GM21528 (cell line): Measurements from ENCODE around the gene MTX1.

ENCODE experiments used
- ATAC-seq: cut with Tn5 transposase; IDR thresholded peaks from one replicate; pipeline ENCODE4 v1.9.1; 2021; ENCODE audit warnings: mild to moderate bottlenecking, moderate library complexity; ENCODE audit not compliant: unreplicated experiment, low FRiP score

MTX1 gene

DNA sequence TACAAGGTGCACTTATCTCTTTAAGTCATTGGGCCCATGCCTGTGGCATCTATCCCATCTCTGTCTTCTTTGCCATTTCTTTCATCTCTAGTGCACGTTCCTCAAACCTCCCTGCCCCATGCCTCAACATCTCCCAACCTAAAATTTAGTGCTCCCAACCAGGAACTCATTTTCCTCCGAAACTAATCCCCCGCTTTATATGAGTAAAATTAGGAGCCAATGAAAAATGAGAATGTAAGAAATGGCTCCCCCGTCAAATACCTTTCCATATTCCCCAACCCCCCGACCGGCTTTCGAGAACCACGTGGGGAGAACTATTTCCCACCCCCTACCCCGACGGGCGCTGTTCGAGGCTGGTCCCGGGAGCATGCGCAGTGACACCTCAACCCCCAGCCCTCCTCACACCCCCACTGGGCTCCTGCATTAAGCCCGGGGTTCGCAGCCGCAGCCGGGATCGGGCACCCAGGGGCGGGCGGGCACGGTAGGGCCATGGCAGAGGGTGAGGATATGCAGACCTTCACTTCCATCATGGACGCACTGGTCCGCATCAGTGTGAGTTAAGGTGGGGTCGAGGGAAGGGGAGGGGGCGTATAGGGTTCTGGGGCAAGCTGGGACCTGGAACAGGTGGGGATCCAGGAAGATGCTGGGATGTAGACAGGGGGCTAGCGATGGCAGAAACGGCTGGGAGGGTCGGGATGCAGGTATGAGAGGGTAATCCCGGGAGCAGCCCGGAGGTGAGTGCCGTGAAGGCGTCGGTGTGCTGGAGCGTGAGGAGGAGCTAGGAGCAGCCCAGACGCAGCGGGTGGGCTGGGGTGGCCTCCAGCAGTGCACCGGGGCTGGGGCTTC is 34.8 kb upstream of the MTX1 start, which contains the start of gene TRIM46:
Gene TRIM46 (plus strand): TSS at position 372 of the 846 bp plus-strand sequence. CDS start 118 bp downstream, at position 490.
- ATAC-seq, result peak; percentile 15

- no peak for ATAC-seq
Observed at GRCh38 chr1:155174324-155175280, 33.9 kb upstream of the MTX1 start.

- no peak for ATAC-seq
Observed at GRCh38 chr1:155175281-155175926, 33.1 kb upstream of the MTX1 start.

- ATAC-seq, result no peak
Observed at GRCh38 chr1:155175927-155176371, 32.5 kb upstream of the MTX1 start.

- no peak for ATAC-seq
Observed at GRCh38 chr1:155176544-155177071, 31.9 kb upstream of the MTX1 start.

DNA sequence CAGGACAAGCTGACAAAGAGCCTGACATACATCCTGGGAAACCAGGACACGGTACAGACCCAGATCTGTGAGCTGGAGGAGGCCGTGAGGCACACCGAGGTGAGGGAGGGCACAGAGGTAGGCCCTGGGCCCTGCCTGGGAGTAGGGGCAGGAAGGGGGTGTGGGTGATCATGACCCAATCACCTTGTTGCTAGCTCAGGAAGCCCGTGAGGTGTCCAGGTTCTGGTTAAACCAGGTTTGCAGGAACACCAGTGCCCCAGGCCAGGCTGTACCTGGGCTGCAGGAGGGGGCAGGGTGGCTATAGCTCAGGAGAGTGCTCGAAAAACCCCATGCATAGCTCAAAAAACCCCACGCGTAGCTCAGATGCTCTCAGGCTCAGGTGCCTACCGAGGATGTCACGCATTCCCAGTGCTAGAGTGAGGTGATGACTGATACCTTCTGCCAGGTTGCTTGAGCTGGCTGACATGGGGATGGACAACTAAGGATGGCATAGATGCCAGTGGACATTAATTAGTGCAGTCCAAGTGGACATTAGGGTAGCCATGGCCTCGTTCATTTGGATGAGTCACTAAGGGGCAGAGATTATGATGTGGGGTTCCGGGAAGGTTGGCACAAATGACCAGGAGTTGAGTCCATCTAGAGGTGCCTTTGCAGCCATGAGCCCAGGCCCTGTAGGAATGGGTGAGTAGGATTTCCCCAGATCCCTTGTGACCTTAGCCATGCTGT is 31.1 kb upstream of the MTX1 start:
- no peak for ATAC-seq

- ATAC-seq, result no peak
Observed at GRCh38 chr1:155177918-155178281, 30.6 kb upstream of the MTX1 start.

DNA sequence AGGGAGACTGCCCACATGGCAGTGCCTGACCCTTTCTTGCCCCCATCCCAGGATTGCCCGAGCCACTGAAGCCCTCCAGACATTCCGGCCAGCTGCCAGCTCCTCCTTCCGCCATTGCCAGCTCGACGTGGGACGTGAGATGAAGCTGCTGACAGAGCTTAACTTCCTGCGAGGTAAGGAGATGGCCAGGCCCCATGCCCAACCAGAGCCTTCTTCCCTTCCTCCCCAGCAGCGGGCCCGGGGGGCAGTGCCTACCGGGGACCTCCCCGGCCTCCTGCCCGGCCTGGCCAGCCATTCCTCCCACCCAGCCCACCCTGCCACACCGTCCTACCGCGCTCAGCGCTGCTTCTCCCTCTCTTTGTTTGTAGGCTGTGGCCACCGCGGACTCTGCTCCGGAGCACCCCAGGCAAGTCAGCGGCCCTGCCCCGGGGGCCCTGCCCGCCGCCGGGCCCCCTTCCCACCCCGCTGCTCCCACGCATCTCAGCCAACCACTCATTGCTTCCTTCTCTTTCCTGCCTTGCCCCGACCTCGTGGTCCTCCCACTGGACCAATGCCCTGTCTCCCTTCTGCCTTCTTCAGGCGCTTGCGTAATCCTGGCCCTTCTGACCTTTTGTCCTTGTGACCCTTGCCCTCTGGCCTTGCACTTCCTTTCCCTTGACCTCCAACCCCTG is 29.9 kb upstream of the MTX1 start:
- ATAC-seq, result no peak

DNA sequence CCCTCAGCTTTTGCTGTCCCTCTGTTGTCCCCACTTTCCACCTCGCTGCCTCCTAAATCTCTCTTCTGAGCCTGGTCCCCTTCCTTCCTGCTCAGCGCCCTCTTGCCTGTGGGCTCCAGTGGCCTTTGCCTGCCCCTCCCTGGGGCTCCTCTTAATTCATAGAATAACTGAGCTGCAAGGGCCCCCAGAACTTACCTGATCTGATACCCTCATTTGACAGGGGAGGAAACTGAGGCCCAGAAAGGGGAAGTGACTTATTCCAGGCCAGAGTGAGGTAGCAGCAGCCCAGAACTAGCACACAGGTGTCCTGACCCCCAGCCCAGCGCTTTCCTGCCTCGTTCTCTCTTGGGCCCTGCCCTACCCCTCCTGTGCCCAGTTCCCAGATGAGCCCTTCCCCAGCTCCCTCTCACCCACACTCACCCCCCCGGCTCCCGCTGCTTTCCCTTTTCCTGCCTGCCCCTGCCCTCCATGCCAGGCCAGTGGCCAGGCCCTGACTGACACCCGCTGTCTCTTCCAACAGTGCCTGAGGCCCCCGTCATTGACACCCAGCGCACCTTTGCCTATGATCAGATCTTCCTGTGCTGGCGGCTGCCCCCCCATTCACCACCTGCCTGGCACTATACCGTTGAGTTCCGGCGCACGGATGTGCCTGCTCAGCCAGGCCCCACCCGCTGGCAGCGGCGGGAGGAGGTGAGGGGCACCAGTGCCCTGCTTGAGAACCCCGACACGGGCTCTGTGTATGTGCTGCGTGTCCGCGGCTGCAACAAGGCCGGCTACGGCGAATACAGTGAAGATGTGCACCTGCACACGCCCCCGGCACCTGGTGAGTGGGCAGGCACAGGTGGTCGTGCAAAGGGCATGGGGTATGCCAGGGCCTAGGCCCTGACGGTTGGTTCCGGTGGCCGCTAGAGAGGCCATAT is 29.1 kb upstream of the MTX1 start:
- no peak for ATAC-seq

DNA sequence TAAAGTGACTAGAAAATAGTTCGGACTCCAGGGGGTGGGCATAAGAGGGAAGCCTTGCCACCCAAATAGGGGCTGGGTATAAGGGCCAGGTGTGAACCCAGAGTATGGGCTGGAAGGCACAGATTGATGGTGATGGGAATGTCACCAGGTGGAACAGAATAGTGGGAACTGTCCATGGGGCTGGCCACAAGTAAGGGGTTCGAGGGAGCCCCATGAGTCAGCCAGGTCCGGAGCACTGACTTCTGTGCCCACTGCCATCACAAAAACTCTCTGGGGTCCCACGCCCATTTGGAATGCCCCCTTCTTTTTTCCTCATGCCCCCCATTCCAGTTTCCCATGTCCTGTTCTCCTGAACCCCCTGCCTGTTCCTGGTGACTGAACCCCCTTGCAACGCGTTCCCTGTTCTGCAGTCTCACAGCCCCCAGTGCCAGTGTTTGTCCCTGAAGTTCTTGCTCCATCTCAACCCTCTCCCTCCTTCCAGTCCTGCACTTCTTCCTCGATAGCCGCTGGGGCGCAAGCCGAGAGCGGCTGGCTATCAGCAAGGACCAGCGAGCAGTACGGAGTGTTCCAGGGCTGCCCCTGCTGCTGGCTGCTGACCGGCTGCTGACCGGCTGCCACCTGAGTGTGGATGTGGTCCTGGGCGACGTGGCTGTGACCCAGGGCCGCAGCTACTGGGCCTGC is 27.0 kb upstream of the MTX1 start:
- no peak for ATAC-seq

DNA sequence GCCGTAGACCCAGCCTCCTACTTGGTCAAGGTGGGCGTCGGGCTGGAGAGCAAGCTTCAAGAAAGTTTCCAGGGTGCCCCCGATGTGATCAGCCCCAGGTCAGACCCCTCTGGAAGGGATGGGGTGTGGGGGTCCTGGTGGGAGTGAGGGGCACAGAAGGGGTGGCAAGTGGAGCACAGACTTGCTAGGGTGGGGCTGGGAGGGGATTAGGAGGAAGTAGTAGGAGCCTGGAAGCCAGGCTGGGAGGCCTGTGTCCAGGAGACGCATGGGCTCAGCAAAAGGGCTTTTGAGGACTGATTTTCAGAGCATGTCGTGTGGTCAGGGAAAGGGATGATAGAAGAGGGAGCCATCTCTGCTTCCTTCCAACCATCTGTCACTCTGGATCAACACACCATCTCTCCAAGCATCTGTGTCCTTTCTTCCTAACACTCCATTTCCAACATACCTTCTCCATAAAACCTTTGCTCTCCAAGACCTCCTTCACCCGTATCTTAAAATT is 26.4 kb upstream of the MTX1 start:
- no peak for ATAC-seq

- no peak for ATAC-seq
Observed at GRCh38 chr1:155183775-155184221, 24.7 kb upstream of the MTX1 start.

DNA sequence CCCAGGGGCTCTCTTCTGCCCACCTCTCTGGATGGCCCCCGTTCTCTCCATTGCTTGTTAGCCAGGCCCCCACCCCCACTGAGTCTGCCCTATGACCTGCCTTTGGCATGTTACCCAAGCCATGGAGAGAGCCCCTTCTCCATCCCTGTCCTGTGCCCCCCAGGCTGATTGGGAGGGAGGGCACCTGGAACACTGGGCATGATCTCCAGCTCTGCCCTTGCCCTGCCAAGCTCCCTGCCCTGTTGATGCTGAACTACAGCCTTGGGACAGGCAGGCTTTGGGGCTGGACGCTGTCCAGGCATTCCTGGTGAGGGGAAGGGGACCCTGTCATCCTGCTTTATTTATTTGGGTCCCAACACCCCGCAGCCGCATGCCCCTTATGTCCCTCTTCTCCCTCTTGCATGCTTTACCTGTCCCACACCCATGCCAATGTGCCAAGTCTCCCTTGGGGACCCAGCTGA is 24.1 kb upstream of the MTX1 start:
- no peak for ATAC-seq

DNA sequence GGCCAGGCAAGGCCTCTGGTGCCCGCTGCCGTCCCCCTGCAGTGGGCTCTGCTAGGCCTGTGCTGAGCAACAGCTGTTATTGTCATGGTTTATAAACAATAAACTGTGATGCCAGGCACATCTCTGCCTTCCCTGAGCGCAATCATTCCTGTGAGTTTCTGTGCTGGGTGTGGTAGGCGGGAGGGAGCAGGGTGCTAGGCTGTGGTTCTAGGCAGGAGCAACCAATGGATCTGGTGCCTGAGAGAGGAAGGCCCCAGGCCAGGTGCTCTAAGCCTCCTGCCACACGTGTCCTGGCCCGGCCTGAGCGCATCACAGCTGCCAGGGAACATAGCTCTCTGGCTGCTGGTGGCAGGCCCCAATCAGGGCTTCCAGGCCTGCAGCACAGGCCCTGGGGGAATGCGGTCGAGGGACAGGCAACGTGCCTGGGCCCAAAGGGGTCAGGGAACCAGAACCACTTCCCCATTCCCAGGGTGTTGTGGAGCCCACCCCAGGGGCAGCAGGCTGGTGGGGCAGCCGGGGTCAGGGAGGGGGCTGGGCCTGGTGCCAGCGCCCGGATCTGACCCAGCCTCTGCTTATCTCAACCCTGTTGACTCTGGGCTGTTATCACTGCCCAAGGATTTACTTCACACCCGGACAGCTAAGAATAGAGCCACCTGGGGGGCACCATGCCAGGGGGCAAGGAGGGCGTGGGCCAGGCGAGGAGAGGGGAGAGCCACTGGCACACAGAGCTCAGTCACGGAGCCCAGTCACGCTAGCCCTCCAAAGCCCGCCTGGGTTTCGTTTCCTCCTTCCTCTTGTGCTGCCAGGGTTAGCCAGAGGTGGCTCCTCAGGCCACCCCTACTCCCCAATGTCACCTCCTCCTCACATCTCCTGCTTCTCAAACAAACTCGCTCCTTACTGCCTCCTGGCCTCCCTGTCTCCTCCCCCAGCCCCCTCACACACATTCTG is 23.4 kb upstream of the MTX1 start:
- peak; percentile 80 for ATAC-seq

DNA sequence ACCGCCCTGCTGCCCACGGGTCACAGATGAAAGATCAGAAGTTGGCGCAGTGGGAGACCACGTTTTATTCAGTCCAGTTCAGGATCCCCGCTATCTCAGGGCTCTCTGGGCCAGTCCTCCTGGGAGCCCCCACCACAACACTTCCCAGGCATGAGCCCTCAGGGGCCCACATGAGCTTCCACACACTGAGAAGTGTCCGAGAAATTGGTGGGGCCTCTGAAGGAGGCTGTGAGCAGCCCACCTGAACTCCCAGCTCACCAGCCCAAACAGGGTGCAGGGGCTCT is 22.8 kb upstream of the MTX1 start:
- ATAC-seq, result peak; percentile 25

DNA sequence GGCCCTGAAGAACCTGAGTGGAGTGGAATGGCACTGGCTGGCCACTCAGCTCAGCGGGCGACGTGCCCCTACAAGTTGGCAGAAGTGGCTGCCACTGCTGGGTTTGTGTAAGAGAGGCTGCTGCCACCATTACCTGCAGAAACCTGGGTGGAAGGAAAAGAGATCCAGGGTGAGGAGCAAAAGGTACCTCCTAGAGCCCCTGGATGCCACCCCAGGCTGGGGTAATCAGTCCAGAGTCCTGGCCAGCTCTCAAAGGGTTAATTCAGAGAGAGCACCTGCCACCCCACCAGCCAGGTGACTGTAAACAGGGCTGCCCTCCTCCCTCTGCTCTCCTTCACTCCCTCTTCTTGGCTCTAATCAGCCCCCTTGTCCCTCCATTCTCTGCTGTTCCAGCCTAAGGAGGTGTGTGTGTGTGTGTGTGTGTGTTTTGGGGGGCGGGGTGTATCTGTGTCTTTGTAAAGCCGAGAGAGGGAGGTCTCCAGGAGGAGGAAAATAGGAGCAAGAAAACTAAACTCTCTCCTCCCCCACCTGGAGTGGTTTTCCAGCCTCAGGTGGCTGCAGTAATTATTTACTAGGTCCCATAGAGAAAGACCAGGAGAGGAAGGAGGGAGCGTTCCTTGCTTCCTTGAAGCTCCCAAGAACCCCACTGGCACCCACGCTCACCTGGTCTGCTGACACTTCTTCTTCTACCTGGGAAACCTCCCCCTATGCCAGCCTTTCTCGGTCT is 22.3 kb upstream of the MTX1 start:
- ATAC-seq, result no peak
